Fibroblast of lung (primary cell): ENCODE results near the gene ALG12.

Experiments used
- CTCF ChIP-seq, 2 donors: IDR thresholded peaks in 1 of 2; conservative IDR thresholded peaks in 1 of 2; 1 replicate in 1 of 2; 2 replicates in 1 of 2; pipeline ENCODE4 v1.5.1; 2011 to 2012; ENCODE audit warnings: low read length in 2 of 2, control low read depth in 1 of 2, inconsistent platforms in 1 of 2, low read depth in 1 of 2, mild to moderate bottlenecking in 1 of 2
- EZH2 ChIP-seq: IDR thresholded peaks from 2 replicates; pipeline ENCODE4 v1.5.1; 2012; ENCODE audit warnings: low read length, control low read depth, mild to moderate bottlenecking; ENCODE audit errors: missing control alignments

- TF ChIP-seq CTCF (conservative IDR thresholded peaks at IDR 0.05 in 1 of 2, IDR thresholded peaks at IDR 0.05 in 1 of 2; ENCODE audit: low read depth in 1 of 2, low read length in 2 of 2) (no peak), EZH2 (no peak)
These were observed 9.9 kb upstream of the ALG12 start for GRCh38 chr22:49928185-49928495.
